SK-N-SH treated with all-trans-retinoic acid at 6 μM for 48 hours (cell line): Measurements from ENCODE around the gene EMSY.

Experiments used
- ATAC-seq: fragments of 200-7000 bp; cut with Tn5 transposase; 3 replicates; pipeline ENCODE4 v1.9.1; 2020; ENCODE audit warnings: mild to moderate bottlenecking, moderate library complexity
- CSDC2 ChIP-seq: fragments of 250-450 bp; sonication (Bioruptor Pico); IDR thresholded peaks from 2 replicates; pipeline ENCODE4 v1.5.0; 2020; ENCODE audit warnings: mild to moderate bottlenecking, moderate library complexity
- CSRNP3 ChIP-seq: fragments of 250-450 bp; sonication (Bioruptor Pico); IDR thresholded peaks from 2 replicates; pipeline ENCODE4 v1.5.1; 2021; ENCODE audit warnings: mild to moderate bottlenecking, moderate library complexity
- ESRRG ChIP-seq: fragments of 250-450 bp; sonication (Bioruptor Pico); IDR thresholded peaks from 2 replicates; pipeline ENCODE4 v1.6.1; 2021; ENCODE audit warnings: mild to moderate bottlenecking
- GLIS3 ChIP-seq: fragments of 250-450 bp; sonication (Bioruptor Pico); IDR thresholded peaks from 2 replicates; pipeline ENCODE4 v1.5.0; 2020; ENCODE audit warnings: mild to moderate bottlenecking, moderate library complexity
- OSR1 ChIP-seq: fragments of 250-450 bp; sonication (Bioruptor Pico); IDR thresholded peaks from 2 replicates; pipeline ENCODE4 v1.8.0; 2022; ENCODE audit warnings: moderate library complexity, mild to moderate bottlenecking, inconsistent platforms
- POU6F1 ChIP-seq: fragments of 250-450 bp; sonication (Bioruptor Pico); IDR thresholded peaks from 2 replicates; pipeline ENCODE4 v1.8.0; 2021; ENCODE audit warnings: low read depth, mild to moderate bottlenecking, moderate library complexity, borderline replicate concordance
- PPARA ChIP-seq: fragments of 250-450 bp; sonication (Bioruptor Pico); IDR thresholded peaks from 2 replicates; pipeline ENCODE4 v1.5.0; 2020; ENCODE audit warnings: mild to moderate bottlenecking, borderline replicate concordance
- RARB ChIP-seq: fragments of 250-450 bp; sonication (Bioruptor Pico); IDR thresholded peaks from 2 replicates; pipeline ENCODE4 v1.8.0; 2021; ENCODE audit warnings: mild to moderate bottlenecking, moderate library complexity
- TCF4 ChIP-seq: fragments of 250-450 bp; sonication (Bioruptor Pico); IDR thresholded peaks from 2 replicates; pipeline ENCODE4 v1.8.0; 2021; ENCODE audit warnings: mild to moderate bottlenecking, moderate library complexity, borderline replicate concordance
- TOX ChIP-seq: fragments of 250-450 bp; sonication (Bioruptor Pico); IDR thresholded peaks from 2 replicates; pipeline ENCODE4 v1.8.0; 2021; ENCODE audit warnings: mild to moderate bottlenecking, moderate library complexity, borderline replicate concordance
- TSHZ2 ChIP-seq: fragments of 250-450 bp; sonication (Bioruptor Pico); IDR thresholded peaks from 2 replicates; pipeline ENCODE4 v1.5.0; 2020; ENCODE audit warnings: mild to moderate bottlenecking, moderate library complexity
- ZC3H10 ChIP-seq: fragments of 250-450 bp; sonication (Bioruptor Pico); IDR thresholded peaks from 2 replicates; pipeline ENCODE4 v1.5.1; 2021; ENCODE audit warnings: mild to moderate bottlenecking, moderate library complexity
- ZFP3 ChIP-seq: fragments of 250-450 bp; sonication (Bioruptor Pico); IDR thresholded peaks from 2 replicates; pipeline ENCODE4 v1.5.0; 2020; ENCODE audit warnings: mild to moderate bottlenecking, moderate library complexity
- ZNF565 ChIP-seq: fragments of 450-650 bp; formaldehyde crosslinking; conservative IDR thresholded peaks from 2 replicates; pipeline ENCODE4 v1.5.0; 2020; ENCODE audit warnings: low read depth, mild to moderate bottlenecking, moderate library complexity
- ZNF70 ChIP-seq: fragments of 450-650 bp; formaldehyde crosslinking; IDR thresholded peaks from 2 replicates; pipeline ENCODE4 v1.5.0; 2020; ENCODE audit warnings: mild to moderate bottlenecking, moderate library complexity
- TF ChIP-seq, protein P1 (sequence below): fragments of 250-450 bp; sonication (Bioruptor Pico); IDR thresholded peaks from 2 replicates; pipeline ENCODE4 v1.8.0; 2020; ENCODE audit warnings: mild to moderate bottlenecking, moderate library complexity, borderline replicate concordance
- TF ChIP-seq, protein P2 (sequence below): fragments of 250-450 bp; sonication (Bioruptor Pico); IDR thresholded peaks from 2 replicates; pipeline ENCODE4 v1.5.1; 2020; ENCODE audit warnings: low read depth, mild to moderate bottlenecking, moderate library complexity

EMSY gene

DNA sequence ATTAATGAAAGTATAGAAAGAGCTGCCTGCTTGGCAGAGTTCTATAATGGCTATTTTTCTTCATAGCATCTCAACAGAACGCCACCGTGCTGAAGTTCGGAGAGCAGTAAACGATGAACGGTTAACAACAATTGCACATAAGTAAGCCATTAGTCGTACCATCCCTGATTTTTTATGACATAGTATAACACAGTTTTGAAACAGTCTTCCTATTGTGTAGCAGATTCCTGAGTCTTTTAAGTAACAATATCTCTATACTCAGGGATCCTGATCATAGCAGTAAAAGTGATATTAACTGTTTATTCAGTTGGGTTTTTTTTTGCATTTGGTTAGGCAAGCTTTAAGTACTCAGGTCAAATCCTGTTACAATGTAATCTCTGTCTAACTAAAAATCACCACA lies 8.4 kb downstream of the EMSY start:
- no peak for ATAC-seq
- no peak for TF ChIP-seq ZFP3 (CRISPR knock-in tag)
- TF ChIP-seq, protein P1, sequence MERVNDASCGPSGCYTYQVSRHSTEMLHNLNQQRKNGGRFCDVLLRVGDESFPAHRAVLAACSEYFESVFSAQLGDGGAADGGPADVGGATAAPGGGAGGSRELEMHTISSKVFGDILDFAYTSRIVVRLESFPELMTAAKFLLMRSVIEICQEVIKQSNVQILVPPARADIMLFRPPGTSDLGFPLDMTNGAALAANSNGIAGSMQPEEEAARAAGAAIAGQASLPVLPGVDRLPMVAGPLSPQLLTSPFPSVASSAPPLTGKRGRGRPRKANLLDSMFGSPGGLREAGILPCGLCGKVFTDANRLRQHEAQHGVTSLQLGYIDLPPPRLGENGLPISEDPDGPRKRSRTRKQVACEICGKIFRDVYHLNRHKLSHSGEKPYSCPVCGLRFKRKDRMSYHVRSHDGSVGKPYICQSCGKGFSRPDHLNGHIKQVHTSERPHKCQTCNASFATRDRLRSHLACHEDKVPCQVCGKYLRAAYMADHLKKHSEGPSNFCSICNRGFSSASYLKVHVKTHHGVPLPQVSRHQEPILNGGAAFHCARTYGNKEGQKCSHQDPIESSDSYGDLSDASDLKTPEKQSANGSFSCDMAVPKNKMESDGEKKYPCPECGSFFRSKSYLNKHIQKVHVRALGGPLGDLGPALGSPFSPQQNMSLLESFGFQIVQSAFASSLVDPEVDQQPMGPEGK: no peak

- ATAC-seq: no peak
- TF ChIP-seq ZNF565 (CRISPR knock-in tag) (no peak), ZNF70 (CRISPR knock-in tag) (no peak), GLIS3 (CRISPR knock-in tag) (no peak), ESRRG (CRISPR knock-in tag) (no peak), POU6F1 (no peak), TOX (no peak), ZC3H10 (no peak), CSDC2 (CRISPR knock-in tag) (no peak), TCF4 (no peak), ZFP3 (CRISPR knock-in tag) (no peak), RARB (no peak)
- TF ChIP-seq, protein P2, sequence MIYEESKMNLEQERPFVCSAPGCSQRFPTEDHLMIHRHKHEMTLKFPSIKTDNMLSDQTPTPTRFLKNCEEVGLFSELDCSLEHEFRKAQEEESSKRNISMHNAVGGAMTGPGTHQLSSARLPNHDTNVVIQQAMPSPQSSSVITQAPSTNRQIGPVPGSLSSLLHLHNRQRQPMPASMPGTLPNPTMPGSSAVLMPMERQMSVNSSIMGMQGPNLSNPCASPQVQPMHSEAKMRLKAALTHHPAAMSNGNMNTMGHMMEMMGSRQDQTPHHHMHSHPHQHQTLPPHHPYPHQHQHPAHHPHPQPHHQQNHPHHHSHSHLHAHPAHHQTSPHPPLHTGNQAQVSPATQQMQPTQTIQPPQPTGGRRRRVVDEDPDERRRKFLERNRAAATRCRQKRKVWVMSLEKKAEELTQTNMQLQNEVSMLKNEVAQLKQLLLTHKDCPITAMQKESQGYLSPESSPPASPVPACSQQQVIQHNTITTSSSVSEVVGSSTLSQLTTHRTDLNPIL (CRISPR knock-in tag): no peak
- TF ChIP-seq, protein P1: no peak
Measured at GRCh38 chr11:76455331-76455730, 10.5 kb downstream of the EMSY start.

- no peak for TF ChIP-seq GLIS3 (CRISPR knock-in tag)
- TF ChIP-seq TSHZ2: no peak
- no peak for TF ChIP-seq TOX
- no peak for TF ChIP-seq PPARA (CRISPR knock-in tag)
- no peak for TF ChIP-seq CSRNP3
- no peak for TF ChIP-seq OSR1 (CRISPR knock-in tag)
- TF ChIP-seq TCF4: no peak
- no peak for TF ChIP-seq ESRRG (CRISPR knock-in tag)
- TF ChIP-seq, protein P2 (CRISPR knock-in tag): no peak
Measured at GRCh38 chr11:76455931-76456330, 11.1 kb downstream of the EMSY start.

More at GRCh38 chr11:76455931-76456330, 11.1 kb downstream of the EMSY start:
- ATAC-seq: no peak
